Lower leg skin (tissue), 4 donors: ENCODE data around the gene ZNF439. TPM values are rescaled to one million over a fixed set of nuclear protein-coding genes. Genes with fewer than 3 reads are reported as not detected.
"Not testable (repeated sequence)": the region's sequence is repeated elsewhere in the genome, so short reads cannot be mapped to it uniquely, and the experiment has no call there.

Source experiments
- DNase-seq, 2 donors: peaks; one replicate each; pipeline ENCODE4 v3.0.0-alpha.2; 2019; ENCODE audit warnings: low spot score in 2 of 2
- H3K4me3 ChIP-seq: fragments of 200-600 bp; sonication (generic); 2 replicates; pipeline ENCODE4 v1.5.1; 2017; ENCODE audit warnings: mild to moderate bottlenecking, low read depth; ENCODE audit not compliant: poor library complexity, severe bottlenecking
- CTCF ChIP-seq, 3 donors: fragments of 450-650 bp; IDR thresholded peaks; one replicate each; pipeline ENCODE4 v1.5.1; 2016; ENCODE audit warnings: antibody characterized with exemption in 3 of 3, mild to moderate bottlenecking in 3 of 3, moderate library complexity in 2 of 3
- POLR2A ChIP-seq, 2 donors: fragments of 450-650 bp; IDR thresholded peaks; one replicate each; pipeline ENCODE4 v1.6.1; 2016 to 2017; ENCODE audit warnings: antibody characterized with exemption in 2 of 2, mild to moderate bottlenecking in 1 of 2, moderate library complexity in 1 of 2
- WGBS, 2 donors: methylation state at CpG; one replicate each; pipeline ENCODE4 v1.1.5; 2018; 5-methylcytosine and 5-hydroxymethylcytosine counted together
- intact Hi-C: fragments of 100-400 bp; cut with DNase I; formaldehyde crosslinking; loops from one replicate; pipeline ENCODE4 v1.15.0; 2023; ENCODE audit warnings: low total_unique reads
- total RNA-seq, 4 donors: library from RNA; depleted of rRNA; stranded (reverse); fragments of >200 nt; gene quantifications; one replicate each; pipeline ENCODE4 v1.1.0, GENCODE V29; 2016

The ZNF439 gene
- total RNA-seq, 4 donors from 2014 or later, result 4.3 to 9.0 (median 7.5) TPM

GRCh38 chr19:11902228-11902627 lies 53.7 kb downstream of the ZNF439 start:
- intact Hi-C loops, result no loop called here
- no peak overlapping the region for H3K4me3 ChIP-seq
- 99 to 100% methylated on average over 3 of the region's 3 CpGs for WGBS, 2 donors
- no peak for DNase-seq
- no peak for TF ChIP-seq CTCF (IDR thresholded peaks at IDR 0.05)
- TF ChIP-seq POLR2A (IDR thresholded peaks at IDR 0.05), result no peak

DNA sequence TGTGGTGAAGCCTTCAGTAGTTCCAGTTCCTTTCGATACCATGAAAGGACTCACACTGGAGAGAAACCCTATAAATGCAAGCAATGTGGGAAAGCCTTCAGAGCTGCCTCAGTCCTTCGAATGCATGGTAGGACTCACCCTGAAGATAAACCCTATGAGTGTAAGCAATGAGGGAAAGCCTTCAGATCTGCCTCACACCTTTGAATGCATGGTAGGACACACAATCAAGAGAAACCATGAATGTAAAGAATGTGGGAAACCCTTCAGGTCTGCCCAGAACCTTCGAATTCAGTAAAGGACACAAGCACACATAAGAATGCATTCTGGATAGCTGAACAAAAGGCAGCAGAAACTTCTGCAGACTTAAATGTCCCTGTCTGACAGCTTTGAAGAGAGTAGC lies 57.4 kb downstream of the ZNF439 start:
- intact Hi-C loops, result no loop called here
- 93 to 96% methylated on average over 3 of the region's 3 CpGs for WGBS, 2 donors

GRCh38 chr19:11911937-11912336 lies 63.4 kb downstream of the ZNF439 start:
- DNase-seq, intact Hi-C loops: not testable (repeated sequence)
- WGBS, 2 donors, result 90 to 97% methylated on average over 1 of the region's 1 CpG

More for the DNA sequence above, 57.4 kb downstream of the ZNF439 start:
- TF ChIP-seq CTCF (IDR thresholded peaks at IDR 0.05), result no peak
- TF ChIP-seq POLR2A (IDR thresholded peaks at IDR 0.05), result no peak
- no peak for DNase-seq
- H3K4me3 ChIP-seq, result no peak overlapping the region

DNA sequence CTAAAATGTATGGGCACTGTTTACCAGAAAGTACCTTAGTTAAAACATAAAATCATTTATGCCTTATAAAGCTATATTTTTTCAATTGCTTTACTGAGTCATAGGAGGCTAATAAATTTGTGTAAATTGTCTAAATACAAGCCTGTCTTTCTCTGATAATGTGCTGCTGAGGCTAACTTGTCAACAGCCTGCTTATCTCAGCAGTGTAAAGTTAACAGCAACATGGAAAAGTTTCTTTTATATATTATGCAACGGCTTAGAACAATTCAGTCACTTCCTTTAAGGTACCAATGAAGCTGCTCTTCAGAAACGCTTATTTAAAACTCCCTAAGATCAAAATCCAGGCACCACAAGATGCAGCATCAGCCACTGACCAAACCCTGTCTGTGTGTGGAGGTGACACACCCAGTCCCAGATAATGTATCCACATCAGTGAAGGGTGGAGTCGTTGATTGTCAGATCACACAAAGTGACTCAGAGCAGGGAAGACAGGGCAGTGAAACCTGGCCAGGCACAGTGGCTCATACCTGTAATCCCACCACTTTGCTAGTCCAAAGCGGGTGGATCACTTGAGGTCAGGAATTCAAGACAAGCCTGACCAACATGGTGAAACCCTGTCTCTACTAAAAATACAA lies 66.0 kb downstream of the ZNF439 start:
- 87 to 88% methylated on average over 4 of the region's 4 CpGs for WGBS, 2 donors
- intact Hi-C loops, result not testable (repeated sequence)

More at GRCh38 chr19:11911937-11912336, 63.4 kb downstream of the ZNF439 start:
- H3K4me3 ChIP-seq, result not testable (repeated sequence)

More for the DNA sequence above, 66.0 kb downstream of the ZNF439 start:
- not testable (repeated sequence) for DNase-seq, H3K4me3 ChIP-seq

Other genes starting within 250 kb of the ZNF439 start
- gene ZNF823, start 109.8 kb upstream of the ZNF439 start, total RNA-seq, result 1 to 10 TPM; 5.5 to 8.4 (median 6.5) TPM
- gene ZNF441, start 81.7 kb upstream of the ZNF439 start, total RNA-seq, result 1 to 10 TPM; 3.5 to 6.4 (median 6.0) TPM
- 1 to 10 TPM in 2 of 4 donors, under 1 TPM in 1, not detected in 1; 0.74 to 2.1 (median 1.3) TPM for gene ZNF491, start 50.2 kb upstream of the ZNF439 start, total RNA-seq
- 10 to 100 TPM; 18.1 to 37.1 (median 29.0) TPM for gene ZNF440, start 34.5 kb upstream of the ZNF439 start, total RNA-seq
- gene ZNF69, start 39.1 kb downstream of the ZNF439 start, total RNA-seq, result 1 to 10 TPM; 2.0 to 5.5 (median 3.8) TPM
- 10 to 100 TPM; 11.9 to 19.3 (median 16.4) TPM for gene ZNF700, start 76.4 kb downstream of the ZNF439 start, total RNA-seq
- 1 to 10 TPM; 1.9 to 7.8 (median 4.3) TPM for gene ZNF763, start 116.3 kb downstream of the ZNF439 start, total RNA-seq
- gene ZNF433, start 187.0 kb downstream of the ZNF439 start, total RNA-seq, result 10 to 100 TPM in 2 of 4 donors, 1 to 10 TPM in 2; 8.8 to 13.9 (median 10.1) TPM
- under 1 TPM in 1 of 4 donors, not detected in 3; 0.29 TPM for gene ZNF878, start 204.2 kb downstream of the ZNF439 start, total RNA-seq
- gene ZNF844, start 216.0 kb downstream of the ZNF439 start, total RNA-seq, result 10 to 100 TPM; 10.1 to 20.8 (median 14.6) TPM